ENCODE measurements around the gene ATP6V1E1.

- TF ChIP-seq CTCF (IDR thresholded peaks at IDR 0.05) (no peak), POLR2A (IDR thresholded peaks at IDR 0.05) (no peak)
Measured at GRCh38 chr22:17629641-17630040, 1.1 kb upstream of the ATP6V1E1 start.
